ENCODE measurements around the gene SDHAF1. TPM values are rescaled to one million over a fixed set of nuclear protein-coding genes. Genes with fewer than 3 reads are reported as not detected.

The SDHAF1 gene
- total RNA-seq, 4 donors from 2014 or later = 42.8 to 54.9 (median 49.9) TPM

GRCh38 chr19:36027696-36028095 is 32.7 kb downstream of the SDHAF1 start:
- Histone ChIP-seq H3K27ac (no peak overlapping the region), H3K4me3 (no peak overlapping the region), H3K27me3 (peaks cover 3 to 10% (median 9%) of the 10 kb centered on the region in 3 donors), H3K9me3 (no peaks in the 10 kb centered on the region), H3K36me3 (peaks cover 0 to 5% of the 10 kb centered on the region in 2 donors), H3K4me1 (no peaks in the 10 kb centered on the region)
- no peak for DNase-seq
- ATAC-seq = no peak
- no peak for TF ChIP-seq CTCF (IDR thresholded peaks at IDR 0.05 in 4 of 5, conservative IDR thresholded peaks at IDR 0.05 in 1 of 5)
- in situ Hi-C loops (cut with MboI; ENCODE audit: low sequenced_read_pairs in 4 of 4) (no loop called here), intact Hi-C loops (cut with DNase I; ENCODE audit: low total_unique reads) (no loop called here)

- Histone ChIP-seq H3K4me3 (no peak overlapping the region), H3K4me1 (no peaks in the 10 kb centered on the region), H3K27ac (no peak overlapping the region), H3K27me3 (peaks cover 4 to 14% (median 14%) of the 10 kb centered on the region in 3 donors), H3K36me3 (peaks cover 0 to 5% of the 10 kb centered on the region in 2 donors), H3K9me3 (no peaks in the 10 kb centered on the region)
- intact Hi-C loops (cut with DNase I; ENCODE audit: low total_unique reads) = no loop called here
- no peak for DNase-seq
- TF ChIP-seq POLR2A (IDR thresholded peaks at IDR 0.05) (no peak), CTCF (IDR thresholded peaks at IDR 0.05 in 4 of 5, conservative IDR thresholded peaks at IDR 0.05 in 1 of 5) (no peak)
- in situ Hi-C loops (cut with MboI; ENCODE audit: low sequenced_read_pairs in 4 of 4) = no loop called here
- ATAC-seq = no peak
Measured at GRCh38 chr19:36028313-36029041, 33.5 kb downstream of the SDHAF1 start.

- in situ Hi-C loops (cut with MboI; ENCODE audit: low sequenced_read_pairs in 4 of 4) (no loop called here), intact Hi-C loops (cut with DNase I; ENCODE audit: low total_unique reads) (no loop called here)
- Histone ChIP-seq H3K4me3 (no peak overlapping the region), H3K4me1 (no peaks in the 10 kb centered on the region), H3K36me3 (peaks cover 0 to 4% of the 10 kb centered on the region in 2 donors), H3K9me3 (no peaks in the 10 kb centered on the region), H3K27me3 (peaks cover 4 to 16% (median 14%) of the 10 kb centered on the region in 3 donors), H3K27ac (no peak overlapping the region)
- DNase-seq (no peak), ATAC-seq (no peak)
- no peak for TF ChIP-seq CTCF (IDR thresholded peaks at IDR 0.05 in 4 of 5, conservative IDR thresholded peaks at IDR 0.05 in 1 of 5)
- TF ChIP-seq POLR2A (IDR thresholded peaks at IDR 0.05) = no peak
Measured at GRCh38 chr19:36030264-36031148, 35.5 kb downstream of the SDHAF1 start.

GRCh38 chr19:36031308-36031707 is 36.3 kb downstream of the SDHAF1 start:
- in situ Hi-C loops (cut with MboI; ENCODE audit: low sequenced_read_pairs in 4 of 4) = no loop called here
- H3K36me3 ChIP-seq = peaks cover 0 to 4% of the 10 kb centered on the region in 2 donors
- no peak for TF ChIP-seq CTCF (IDR thresholded peaks at IDR 0.05 in 4 of 5, conservative IDR thresholded peaks at IDR 0.05 in 1 of 5)
- no peak for TF ChIP-seq POLR2A (IDR thresholded peaks at IDR 0.05)
- DNase-seq (no peak), ATAC-seq (no peak)
- no peak overlapping the region for H3K4me3 ChIP-seq
- no peak overlapping the region for H3K27ac ChIP-seq
- no peaks in the 10 kb centered on the region for H3K9me3 ChIP-seq
- H3K27me3 ChIP-seq = peaks cover 4 to 16% (median 14%) of the 10 kb centered on the region in 3 donors
- intact Hi-C loops (cut with DNase I; ENCODE audit: low total_unique reads) = no loop called here
- H3K4me1 ChIP-seq = no peaks in the 10 kb centered on the region

Data from gastrocnemius medialis (tissue), 4 donors.